GM18520 (cell line): ENCODE results near the gene HOXB6.

Experiments used
- ATAC-seq: cut with Tn5 transposase; IDR thresholded peaks from one replicate; pipeline ENCODE4 v1.9.1; 2021; ENCODE audit not compliant: unreplicated experiment

The HOXB6 gene

DNA sequence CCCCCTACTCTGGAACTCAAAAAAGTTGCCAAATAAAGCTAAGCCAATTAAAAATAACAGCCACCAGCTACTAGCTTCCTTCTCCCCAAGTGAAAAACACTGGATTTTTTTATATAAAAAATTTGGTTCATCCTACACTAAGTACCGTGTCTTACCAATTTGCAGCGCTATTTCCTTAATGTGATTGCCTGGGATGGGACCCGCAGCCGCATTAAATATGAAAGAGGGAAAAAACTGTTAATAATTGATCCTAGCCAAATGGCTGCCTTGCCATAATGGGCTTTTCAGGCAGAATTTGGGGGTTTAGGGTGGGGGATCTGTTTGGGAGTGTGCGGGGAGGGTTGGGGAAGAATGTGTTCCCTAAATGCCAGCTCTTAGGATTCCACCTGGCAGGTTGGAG is 19.3 kb upstream of the HOXB6 start:
- ATAC-seq, result no peak

GRCh38 chr17:48623583-48623982 is 18.8 kb upstream of the HOXB6 start:
- no peak for ATAC-seq

GRCh38 chr17:48622857-48623256 is 18.1 kb upstream of the HOXB6 start:
- no peak for ATAC-seq

DNA sequence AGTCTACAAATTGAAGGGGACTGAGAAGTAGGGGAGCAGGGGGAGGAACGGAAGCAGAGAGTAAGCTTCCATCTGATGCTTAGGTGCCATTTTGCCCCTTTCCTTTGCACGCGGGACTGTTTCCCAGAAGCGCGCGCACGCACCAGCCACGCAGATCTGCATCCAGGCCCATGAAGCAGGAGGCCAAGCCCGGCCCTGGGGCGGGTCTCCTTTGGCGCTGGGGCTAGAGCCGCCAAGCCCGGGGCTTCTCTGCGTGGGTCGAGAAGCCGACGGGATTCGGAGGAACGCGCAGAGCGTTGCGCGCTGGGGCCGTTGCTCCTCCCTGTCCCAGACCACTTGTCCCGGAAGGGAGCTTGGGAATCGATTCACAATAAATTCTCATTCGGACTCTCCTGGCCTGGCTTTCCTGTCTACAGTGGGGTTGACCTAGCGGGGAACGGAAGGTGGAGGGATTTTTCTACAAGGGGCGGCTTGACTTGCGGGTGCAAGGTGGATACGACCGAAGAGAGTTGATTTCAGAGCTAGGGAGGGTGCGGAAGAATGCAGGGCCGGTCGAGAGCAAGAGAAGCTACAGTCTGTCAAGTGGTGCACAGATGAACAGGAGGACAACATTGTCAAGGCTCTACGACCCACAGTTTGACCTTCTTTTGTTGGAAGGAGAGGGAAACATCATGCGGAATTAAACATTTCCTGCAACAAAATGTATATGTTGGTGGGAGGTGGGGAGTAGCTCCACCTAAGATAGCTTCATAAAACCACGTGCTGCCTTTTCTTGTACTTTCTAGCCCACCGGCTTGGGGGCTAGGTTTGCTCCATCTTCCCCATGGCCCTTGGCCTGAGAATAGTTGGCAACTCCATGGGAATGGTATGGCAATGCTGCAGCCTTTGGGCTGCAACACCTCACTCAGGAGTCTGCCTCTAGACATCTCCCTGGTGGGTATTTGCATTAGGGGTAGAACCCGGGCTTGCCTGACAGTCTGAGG is 16.9 kb upstream of the HOXB6 start:
- ATAC-seq, result no peak

GRCh38 chr17:48620461-48621139 is 15.8 kb upstream of the HOXB6 start:
- no peak for ATAC-seq

DNA sequence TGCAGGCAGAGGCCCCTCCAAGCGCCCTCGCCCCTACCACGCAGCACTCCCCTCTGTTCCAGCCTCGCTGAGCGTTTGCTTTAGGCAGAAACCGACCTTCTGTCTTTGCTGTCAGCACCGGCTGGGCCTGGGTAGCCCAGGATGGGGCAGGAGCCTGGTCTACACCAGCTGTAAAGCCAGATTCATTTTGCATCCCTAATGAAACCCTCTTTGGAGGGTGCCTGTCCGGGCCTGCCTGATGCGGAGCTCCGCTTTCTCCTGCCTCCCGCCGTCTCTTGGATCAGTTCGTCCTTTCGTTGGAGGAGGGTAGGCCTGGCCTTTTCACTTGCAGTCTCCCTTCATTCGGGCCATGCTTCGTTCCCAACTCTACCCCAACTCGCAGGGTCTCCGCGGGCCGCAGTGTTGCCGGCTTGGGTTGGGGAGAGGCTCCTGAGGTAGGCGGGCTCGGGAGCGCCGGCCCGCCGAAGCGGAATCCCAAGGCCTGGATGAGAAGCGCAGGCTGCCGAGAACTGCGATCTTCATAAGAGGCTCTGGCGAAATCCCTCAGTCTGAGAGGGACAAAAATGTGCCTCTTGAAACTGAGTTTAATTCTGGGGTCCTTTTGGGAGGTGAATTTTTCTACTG is 15.2 kb upstream of the HOXB6 start:
- ATAC-seq, result no peak

DNA sequence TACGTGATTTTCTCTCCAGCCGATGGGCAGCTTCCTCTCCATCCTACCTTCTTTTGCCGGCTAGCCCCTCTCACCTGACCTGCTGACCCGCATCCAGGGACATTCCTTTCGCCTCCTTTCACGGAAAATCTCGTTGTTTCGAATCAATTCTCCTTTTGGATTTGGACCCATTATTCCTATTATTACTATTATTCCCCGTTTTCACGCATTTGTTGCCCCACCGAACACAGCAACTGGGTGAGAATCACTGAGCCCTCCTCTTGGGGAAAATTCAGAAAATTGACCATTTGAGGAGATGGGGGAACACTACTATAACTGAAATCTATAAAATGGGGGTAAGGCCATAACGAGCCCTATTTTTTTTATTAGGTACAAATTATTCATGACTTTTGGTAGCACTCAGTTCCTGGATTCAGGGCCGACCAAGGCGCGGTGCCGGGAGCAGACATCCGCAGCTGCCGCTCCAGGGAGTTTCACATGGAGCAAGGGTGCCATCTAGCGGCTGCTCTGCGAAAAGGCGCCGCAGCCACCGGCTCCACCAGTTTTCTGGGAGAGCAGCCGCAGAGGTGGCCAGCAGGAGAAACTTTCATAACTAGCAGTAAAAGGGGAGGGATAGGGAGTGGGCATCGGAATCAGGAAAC is 13.6 kb upstream of the HOXB6 start:
- ATAC-seq, result peak; percentile 42

- ATAC-seq, result no peak
Observed at GRCh38 chr17:48617471-48618255, 12.9 kb upstream of the HOXB6 start.

DNA sequence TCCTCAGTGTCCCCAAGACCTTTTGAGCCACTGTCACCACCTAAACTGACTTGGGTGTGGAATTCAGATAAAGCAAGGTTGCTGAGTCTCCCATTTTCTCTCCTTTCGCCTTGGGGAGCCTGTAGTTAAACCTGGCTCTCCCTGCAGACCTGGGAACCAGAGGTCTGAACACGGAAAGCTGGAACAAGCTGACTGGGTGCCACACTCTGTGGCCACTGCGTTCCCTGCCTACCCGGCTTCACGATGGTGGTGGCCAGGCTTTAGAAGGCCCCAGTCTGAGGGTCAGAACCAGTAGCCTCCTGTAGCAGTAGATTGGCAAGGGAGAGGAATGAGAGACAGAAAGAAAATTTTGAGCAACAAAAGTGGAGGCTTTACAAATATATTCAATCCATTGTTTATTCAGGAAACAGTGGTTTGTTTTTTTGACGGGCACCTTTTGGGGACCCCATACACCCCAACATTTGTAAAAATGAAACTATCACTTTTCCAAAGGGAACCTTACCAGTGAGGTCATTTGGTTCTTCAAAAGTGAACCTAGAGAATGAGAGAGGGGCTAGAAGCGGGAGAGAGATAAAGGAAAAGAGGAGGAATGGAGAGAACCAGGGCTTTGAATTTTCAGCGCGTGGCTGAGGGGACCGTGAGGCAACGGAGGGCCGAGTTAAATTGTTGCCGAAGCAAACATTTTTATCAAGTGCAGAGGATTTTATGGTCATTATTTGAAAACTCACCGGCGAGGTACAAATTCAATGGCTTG is 12.1 kb upstream of the HOXB6 start:
- no peak for ATAC-seq

DNA sequence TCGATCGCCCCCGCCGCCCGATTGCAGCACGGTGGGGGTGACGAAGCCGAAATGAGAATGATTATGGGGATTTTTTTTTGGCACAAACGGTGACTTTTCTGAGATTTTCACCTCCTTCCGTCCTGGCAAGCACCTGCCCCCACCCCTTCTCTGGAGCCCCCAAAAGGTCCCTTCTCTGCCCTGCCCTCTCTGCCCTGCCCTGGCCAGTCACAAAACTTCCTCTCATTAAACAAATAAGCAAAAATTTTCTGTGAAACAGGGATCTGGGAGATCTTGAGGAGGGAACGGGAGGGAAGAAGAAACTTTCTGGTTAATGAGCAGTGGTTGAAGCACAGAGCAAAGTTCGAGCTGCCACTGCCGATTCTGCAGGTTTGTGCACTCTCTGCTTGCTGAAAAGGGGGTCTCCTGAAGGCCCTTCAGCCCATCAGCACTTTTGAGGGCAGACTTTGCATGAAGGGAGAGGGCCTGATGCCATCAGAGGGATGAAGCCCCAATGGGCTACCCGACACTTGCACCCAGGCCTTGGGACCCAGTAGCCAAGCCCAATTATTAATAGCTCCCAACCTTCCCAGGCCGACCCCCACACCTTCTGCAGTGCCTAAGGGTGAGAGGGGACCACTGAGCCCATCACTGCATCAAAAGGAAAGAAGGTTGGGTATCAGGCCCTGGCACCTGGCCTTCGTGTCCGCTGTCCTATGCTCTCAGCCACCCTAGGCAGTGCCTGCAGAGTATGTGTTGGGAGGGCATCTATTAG is 11.4 kb upstream of the HOXB6 start:
- no peak for ATAC-seq

DNA sequence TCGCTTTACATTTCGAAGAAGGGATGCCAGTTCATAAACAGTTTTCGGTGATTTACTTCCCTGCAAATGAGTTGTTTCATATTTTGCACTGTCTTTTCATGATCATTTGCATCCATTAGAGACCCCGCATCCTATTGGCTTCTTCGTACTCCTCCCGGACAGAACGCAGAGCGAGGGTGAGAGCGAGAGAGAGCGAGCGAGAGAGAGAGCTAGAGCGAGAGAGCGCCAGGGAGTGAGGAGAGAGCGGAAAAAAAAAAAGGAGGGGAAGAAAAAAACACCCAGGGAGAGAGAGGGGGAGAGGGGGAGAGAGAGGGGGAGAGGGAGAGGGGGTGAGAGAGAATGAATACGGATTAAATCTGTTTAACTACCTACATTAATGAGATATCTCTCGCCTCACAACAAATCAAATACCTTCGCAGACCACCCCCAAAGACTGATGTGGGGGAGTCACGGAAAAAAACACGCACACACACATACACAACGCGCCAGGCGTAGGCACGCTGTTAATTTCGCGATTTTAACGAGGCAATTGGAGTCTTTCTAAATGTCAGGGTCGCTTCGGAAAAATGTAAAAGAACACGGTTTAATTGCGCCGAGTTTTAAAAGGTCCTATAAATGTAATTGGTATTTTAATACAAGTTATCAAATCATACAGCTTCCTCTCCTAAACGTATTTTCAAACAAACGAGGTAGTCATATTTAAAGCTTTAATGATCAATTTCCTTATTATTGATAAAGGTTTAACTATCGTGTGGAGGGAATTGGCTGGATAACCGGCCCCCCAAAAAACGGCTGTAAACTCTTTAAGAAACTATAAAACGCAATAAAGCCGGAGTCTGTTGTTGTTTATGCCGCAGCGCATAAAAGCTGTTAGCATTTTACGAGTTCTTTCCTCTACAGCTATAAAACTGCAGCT is 10.5 kb upstream of the HOXB6 start, which contains the start of gene HOXB8:
TSS of gene HOXB8 (minus strand) at position 246 of the 916 bp plus-strand sequence. CDS start 588 bp downstream, outside the sequence.
- no peak for ATAC-seq

GRCh38 chr17:48613862-48614694 is 9.3 kb upstream of the HOXB6 start:
- no peak for ATAC-seq

- no peak for ATAC-seq
Observed at GRCh38 chr17:48612854-48613691, 8.3 kb upstream of the HOXB6 start.

DNA sequence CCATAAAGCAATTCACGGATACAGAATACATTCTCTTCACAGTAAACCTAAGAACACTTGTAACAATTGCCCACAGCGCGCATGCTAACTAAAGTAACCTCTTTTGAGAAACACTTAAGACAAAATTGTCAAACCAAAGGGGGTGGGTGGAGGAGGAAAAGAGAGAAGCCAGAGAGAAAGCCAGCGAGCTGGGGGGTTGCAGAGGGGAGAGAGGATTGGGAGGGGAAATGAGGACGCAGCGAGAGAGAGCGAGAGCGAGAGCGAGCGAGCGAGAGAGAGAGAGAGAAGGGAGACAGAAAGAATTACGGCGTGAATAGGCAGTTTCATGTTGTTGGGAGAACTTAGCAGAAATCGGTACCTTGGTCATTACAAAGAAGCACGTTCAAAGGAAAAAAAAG is 7.7 kb upstream of the HOXB6 start:
- ATAC-seq, result no peak

DNA sequence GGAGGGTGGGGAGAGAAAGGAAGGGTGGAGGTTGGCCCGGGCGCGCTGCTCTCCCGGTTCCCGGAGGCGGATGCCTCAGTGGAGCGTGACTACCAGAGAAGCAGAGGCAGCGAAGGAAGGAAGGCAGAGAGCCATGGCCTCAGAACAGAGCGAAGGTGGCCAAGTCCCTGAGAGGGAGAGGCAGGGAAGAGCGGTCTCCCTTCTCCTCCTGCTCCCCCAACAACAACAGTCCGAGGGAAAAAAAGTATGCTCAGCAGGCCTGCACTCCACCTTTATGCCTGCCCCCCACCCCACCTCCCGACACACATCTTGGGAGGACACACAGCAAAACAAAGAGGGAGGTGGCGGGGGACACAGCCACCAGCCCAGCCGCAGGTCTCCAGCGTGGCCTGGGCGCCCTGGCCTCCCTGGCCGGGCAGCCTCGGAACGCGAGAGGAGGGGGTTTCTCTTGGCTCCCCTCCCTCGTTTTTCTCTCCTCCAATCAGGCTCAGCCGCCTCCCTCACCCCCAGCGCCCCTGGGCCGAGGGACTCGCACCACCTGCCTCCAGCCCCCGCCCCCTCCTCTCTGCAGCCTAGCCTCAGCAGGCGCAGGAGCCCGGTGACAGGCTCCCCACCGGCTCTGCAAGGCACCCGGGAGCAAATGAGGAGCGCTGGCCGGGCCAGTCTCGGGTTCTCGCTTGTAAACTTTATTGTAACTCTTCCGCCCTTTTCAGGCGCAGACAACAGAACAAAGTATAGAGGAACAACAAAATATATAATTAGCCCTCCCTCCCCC is 7.1 kb upstream of the HOXB6 start:
- ATAC-seq, result no peak
